Liver (tissue), 3 donors: ENCODE results near the gene RAB3GAP1.

Experiments used
- ATF3 ChIP-seq: IDR thresholded peaks from 2 replicates; pipeline ENCODE4 v1.6.1; 2016; ENCODE audit warnings: antibody characterized with exemption
- CTCF ChIP-seq: fragments of 150-350 bp; IDR thresholded peaks from 2 replicates; pipeline ENCODE4 v1.5.1; 2017; ENCODE audit warnings: improper control_type of control experiment, low read depth, low read length; ENCODE audit not compliant: missing input control
- EGR1 ChIP-seq, 2 donors: IDR thresholded peaks; 2 replicates each; pipeline ENCODE4 v1.6.1; 2016 to 2018; ENCODE audit warnings: antibody characterized with exemption in 2 of 2, low read depth in 2 of 2
- GABPA ChIP-seq, 2 donors: IDR thresholded peaks in 1 of 2; conservative IDR thresholded peaks in 1 of 2; 2 replicates each; pipeline ENCODE4 v1.6.1; 2016; ENCODE audit warnings: antibody characterized with exemption in 2 of 2, mild to moderate bottlenecking in 1 of 2, moderate library complexity in 1 of 2
- JUND ChIP-seq, 2 donors: IDR thresholded peaks; 2 replicates each; pipeline ENCODE4 v1.6.1; 2016; ENCODE audit warnings: antibody characterized with exemption in 2 of 2
- MAX ChIP-seq: IDR thresholded peaks from 2 replicates; pipeline ENCODE4 v1.6.1; 2016; ENCODE audit warnings: antibody characterized with exemption
- REST ChIP-seq: IDR thresholded peaks from 2 replicates; pipeline ENCODE4 v1.6.1; 2016; ENCODE audit warnings: antibody characterized with exemption, mild to moderate bottlenecking
- SP1 ChIP-seq: IDR thresholded peaks from 2 replicates; pipeline ENCODE4 v1.6.1; 2018; ENCODE audit warnings: antibody characterized with exemption, mild to moderate bottlenecking
- TAF1 ChIP-seq: conservative IDR thresholded peaks from 2 replicates; pipeline ENCODE4 v1.6.1; 2016; ENCODE audit warnings: antibody characterized with exemption, mild to moderate bottlenecking
- YY1 ChIP-seq: IDR thresholded peaks from 2 replicates; pipeline ENCODE4 v1.6.1; 2016; ENCODE audit warnings: antibody characterized with exemption, mild to moderate bottlenecking
- ZBTB33 ChIP-seq: IDR thresholded peaks from 2 replicates; pipeline ENCODE4 v1.6.1; 2016; ENCODE audit warnings: antibody characterized with exemption
- donor health status: healthy.
- donor health status: healthy.

GRCh38 chr2:135186054-135186453, 134.0 kb downstream of the RAB3GAP1 start:
- TF ChIP-seq CTCF (no peak), YY1 (no peak), JUND (IDR thresholded peaks at IDR 0.05) (no peak), MAX (no peak), REST (no peak), TAF1 (no peak), EGR1 (IDR thresholded peaks at IDR 0.05; ENCODE audit: low read depth in 2 of 2) (no peak), GABPA (IDR thresholded peaks at IDR 0.05 in 1 of 2, conservative IDR thresholded peaks at IDR 0.05 in 1 of 2) (no peak), SP1 (no peak), ZBTB33 (no peak), ATF3 (no peak)
